K562 (cell line): ENCODE results near the gene NRG2. TPM values are rescaled to one million over a fixed set of nuclear protein-coding genes. Genes with fewer than 3 reads are reported as not detected.

Experiments
- ATAC-seq: fragments of 200-7000 bp; cut with Tn5 transposase; 3 replicates; pipeline ENCODE4 v1.9.1; 2020; ENCODE audit warnings: moderate library complexity
- BruUV-seq: library from RNA; stranded (reverse); fragments of 400-500 nt; replicated peaks from 2 replicates; lab custom pipeline; 2021; lab: Mats Ljungman, UMichigan
- CTCF ChIA-PET: fragments of 300-600 bp; formaldehyde crosslinking; extraction: SDS; loops from one replicate; lab custom pipeline; 2021; ENCODE audit warnings: low intra/inter-chr PET ratio; lab: Yijun Ruan, JAX
- POLR2A ChIA-PET: fragments of 300-600, 350-650 bp; sonication (Branson Sonifier 250); formaldehyde crosslinking; extraction: SDS; loops from one replicate; lab custom pipeline; 2021; ENCODE audit warnings: antibody characterized with exemption, inconsistent platforms; lab: Yijun Ruan, JAX
- DNase-seq, 4 experiments: peaks; one replicate each; pipeline versions ENCODE4 v3.0.0 to v3.0.0-alpha.2; 2011 to 2018; ENCODE audit warnings: low spot score in 3 of 4, mixed read lengths in 3 of 4; ENCODE audit errors: extremely low read depth in 1 of 4
- FAIRE-seq: peaks from 2 replicates; lab custom pipeline; 2011; peaks lifted over from hg19 to GRCh38; lab: Jason Lieb, UNC
- H2AFZ ChIP-seq: 2 replicates; pipeline ENCODE4 v1.6.0; 2011; ENCODE audit warnings: low read depth, low read length, control low read depth, inconsistent platforms
- H3K27ac ChIP-seq: fragments of 200-600 bp; 3 replicates; pipeline ENCODE4 v1.8.0; 2011; ENCODE audit warnings: low read depth, mild to moderate bottlenecking, control low read depth, inconsistent platforms, low read length, moderate library complexity, mixed read lengths; ENCODE audit errors: extremely low read depth
- H3K27me3 ChIP-seq, 2 experiments: fragments of 300-600 bp in 1 of 2; 2 replicates in 1 of 2; 3 replicates in 1 of 2; pipeline versions ENCODE4 v1.6.0 to v1.8.0; 2011; ENCODE audit warnings: inconsistent platforms in 2 of 2, low read length in 2 of 2, mild to moderate bottlenecking in 1 of 2, mixed read lengths in 1 of 2, moderate library complexity in 1 of 2; ENCODE audit not compliant: control insufficient read depth in 2 of 2, insufficient read depth in 2 of 2
- H3K36me3 ChIP-seq: fragments of 300-600 bp; 3 replicates; pipeline ENCODE4 v1.8.0; 2011; ENCODE audit warnings: mild to moderate bottlenecking, low read length, inconsistent platforms; ENCODE audit not compliant: control insufficient read depth, insufficient read depth
- H3K4me1 ChIP-seq, 2 experiments: fragments of 200-600 bp in 1 of 2; replicated peaks in 1 of 2; 2 replicates in 1 of 2; 3 replicates in 1 of 2; pipeline versions ENCODE4 v1.5.1 to v1.8.0; 2011; ENCODE audit warnings: inconsistent platforms in 2 of 2, low read length in 2 of 2, mild to moderate bottlenecking in 1 of 2, mixed read lengths in 1 of 2, moderate library complexity in 1 of 2; ENCODE audit not compliant: control insufficient read depth in 2 of 2, insufficient read depth in 2 of 2
- H3K4me2 ChIP-seq: 2 replicates; pipeline ENCODE4 v1.6.1; 2011; ENCODE audit warnings: low read length, control low read depth, inconsistent platforms, mixed read lengths; ENCODE audit not compliant: insufficient read depth
- H3K4me3 ChIP-seq: fragments of 200-600 bp; sonication (generic), shearing (Covaris generic); 2 replicates; pipeline ENCODE4 v1.5.1; 2016; ENCODE audit warnings: control low read depth, inconsistent platforms
- H3K79me2 ChIP-seq: fragments of 200-600 bp; 3 replicates; pipeline ENCODE4 v1.8.0; 2011; ENCODE audit warnings: low read length, inconsistent platforms; ENCODE audit not compliant: control insufficient read depth, insufficient read depth
- H3K9ac ChIP-seq, 2 experiments: 2 replicates each; pipeline versions ENCODE4 v1.6.0 to v1.6.1; 2011; ENCODE audit warnings: low read depth in 2 of 2, low read length in 2 of 2, control low read depth in 1 of 2, inconsistent platforms in 1 of 2, mild to moderate bottlenecking in 1 of 2, mixed read lengths in 1 of 2; ENCODE audit not compliant: insufficient read depth in 1 of 2
- H3K9me1 ChIP-seq: one replicate; pipeline ENCODE4 v1.6.0; 2011; ENCODE audit warnings: inconsistent platforms, mild to moderate bottlenecking, low read length, moderate library complexity; ENCODE audit not compliant: control insufficient read depth, insufficient read depth
- H3K9me3 ChIP-seq: replicated peaks from 2 replicates; pipeline ENCODE4 v1.5.1; 2011; ENCODE audit warnings: low read depth, low read length, inconsistent platforms; ENCODE audit not compliant: control insufficient read depth, insufficient read depth
- H4K20me1 ChIP-seq: replicated peaks from 2 replicates; pipeline ENCODE4 v1.6.1; 2011; ENCODE audit warnings: low read length, inconsistent platforms, mixed read lengths; ENCODE audit not compliant: control insufficient read depth, insufficient read depth
- BRD9 ChIP-seq: fragments of 450-650 bp; IDR thresholded peaks from 2 replicates; pipeline ENCODE4 v1.6.1; 2018; ENCODE audit warnings: low read depth; ENCODE audit not compliant: partially characterized antibody
- CAMTA2 ChIP-seq: fragments of 250-450 bp; sonication (Bioruptor Pico); conservative IDR thresholded peaks from 2 replicates; pipeline ENCODE4 v1.5.1; 2022
- CBX5 ChIP-seq: IDR thresholded peaks from 2 replicates; pipeline ENCODE4 v1.6.1; 2014; ENCODE audit warnings: low read depth, borderline replicate concordance
- CEBPB ChIP-seq: fragments of 450-650 bp; IDR thresholded peaks from 2 replicates; pipeline ENCODE4 v1.6.1; 2016; ENCODE audit warnings: missing genetic modification characterization, missing compliant biosample characterization
- CTCF ChIP-seq, 3 experiments: IDR thresholded peaks in 2 of 3; conservative IDR thresholded peaks in 1 of 3; 2 replicates each; pipeline ENCODE4 v1.5.1; 2011 to 2012; ENCODE audit warnings: low read length in 3 of 3, mild to moderate bottlenecking in 3 of 3, control low read depth in 2 of 3, improper control_type of control experiment in 1 of 3, inconsistent platforms in 1 of 3, low read depth in 1 of 3, mixed read lengths in 1 of 3, moderate library complexity in 1 of 3; ENCODE audit not compliant: insufficient read depth in 2 of 3
- DNMT1 ChIP-seq: fragments of 450-650 bp; IDR thresholded peaks from 2 replicates; pipeline ENCODE4 v1.6.1; 2016; ENCODE audit warnings: antibody characterized with exemption, mild to moderate bottlenecking
- ELF2 ChIP-seq: fragments of 250-450 bp; sonication (Bioruptor Pico); IDR thresholded peaks from 2 replicates; pipeline ENCODE4 v1.5.0; 2021; ENCODE audit warnings: mild to moderate bottlenecking
- ETV6 ChIP-seq, 3 experiments: fragments of 150-350 bp in 1 of 3; sonication (generic) in 1 of 3; formaldehyde crosslinking in 1 of 3; IDR thresholded peaks; 2 replicates each; pipeline versions ENCODE4 v1.6.1 to v1.8.0; 2014 to 2022; ENCODE audit warnings: borderline replicate concordance in 2 of 3, low read depth in 2 of 3, antibody characterized with exemption in 1 of 3, low read length in 1 of 3, mild to moderate bottlenecking in 1 of 3, missing genetic modification reagents in 1 of 3
- FIP1L1 ChIP-seq: fragments of 200-400 bp; formaldehyde crosslinking; IDR thresholded peaks from 2 replicates; pipeline ENCODE4 v1.6.1; 2018; ENCODE audit warnings: mild to moderate bottlenecking, low read depth, low read length; ENCODE audit not compliant: poor library complexity, severe bottlenecking
- GABPA ChIP-seq: fragments of 200-800 bp; sonication (Bioruptor generic); conservative IDR thresholded peaks from 2 replicates; pipeline ENCODE4 v1.6.1; 2016; ENCODE audit warnings: low read depth, missing genetic modification characterization, missing compliant biosample characterization
- GABPB2 ChIP-seq: fragments of 250-450 bp; sonication (Bioruptor Pico); conservative IDR thresholded peaks from 2 replicates; pipeline ENCODE4 v1.5.1; 2021; ENCODE audit warnings: mild to moderate bottlenecking
- HEY1 ChIP-seq: fragments of 250-450 bp; sonication (Bioruptor Pico); IDR thresholded peaks from 2 replicates; pipeline ENCODE4 v1.5.0; 2020; ENCODE audit warnings: mild to moderate bottlenecking, moderate library complexity, borderline replicate concordance
- MAFF ChIP-seq: IDR thresholded peaks from 2 replicates; pipeline ENCODE4 v1.6.1; 2012; ENCODE audit warnings: low read length, improper control_type of control experiment
- MECOM ChIP-seq: fragments of 250-450 bp; sonication (Bioruptor Pico); IDR thresholded peaks from 2 replicates; pipeline ENCODE4 v1.8.0; 2022; ENCODE audit warnings: inconsistent platforms
- PRPF4 ChIP-seq: fragments of 200-400 bp; formaldehyde crosslinking; IDR thresholded peaks from one replicate; pipeline ENCODE4 v1.6.1; 2017; ENCODE audit warnings: low read length, low read depth, mild to moderate bottlenecking; ENCODE audit not compliant: insufficient read depth, poor library complexity, severe bottlenecking
- SMARCB1 ChIP-seq: IDR thresholded peaks from 2 replicates; pipeline ENCODE4 v1.6.1; 2011; ENCODE audit warnings: improper control_type of control experiment, low read depth; ENCODE audit not compliant: insufficient read length
- TEAD2 ChIP-seq: fragments of 450-650 bp; IDR thresholded peaks from 2 replicates; pipeline ENCODE4 v1.6.1; 2016; ENCODE audit warnings: missing genetic modification characterization, control low read depth, missing compliant biosample characterization
- TFAM ChIP-seq: fragments of 250-450 bp; sonication (Bioruptor Pico); conservative IDR thresholded peaks from 2 replicates; pipeline ENCODE4 v1.5.0; 2021; ENCODE audit warnings: mild to moderate bottlenecking, moderate library complexity
- ZNF324 ChIP-seq: fragments of 250-450 bp; sonication (Bioruptor Pico); IDR thresholded peaks from 2 replicates; pipeline ENCODE4 v1.4.0; 2020; ENCODE audit warnings: mild to moderate bottlenecking
- ZNF507 ChIP-seq: conservative IDR thresholded peaks from 2 replicates; pipeline ENCODE4 v1.6.1; 2017; ENCODE audit warnings: missing genetic modification characterization, missing compliant biosample characterization
- WGBS: fragments of 100-300 bp; shearing (Covaris generic); methylation state at CpG from one replicate; pipeline ENCODE4 v1.1.6; 2016; ENCODE audit warnings: low coverage, mixed read lengths; ENCODE audit not compliant: insufficient coverage; ENCODE audit errors: missing lambda C conversion rate; 5-methylcytosine and 5-hydroxymethylcytosine counted together
- in situ Hi-C: fragments of 300-500 bp; cut with MboI; formaldehyde crosslinking; loops from 4 replicates; pipeline ENCODE4 v1.15.0; 2018; ENCODE audit warnings: inconsistent platforms, mixed read lengths
- intact Hi-C: fragments of 100-400 bp; cut with micrococcal nuclease; formaldehyde crosslinking; loops from 2 replicates; pipeline ENCODE4 v1.14.2; 2022
- polyA plus RNA-seq, 8 experiments: library from polyadenylated mRNA; depleted of rRNA in 4 of 8; stranded (reverse) in 5 of 8; unstranded in 3 of 8; fragments of >200 nt; fragmentation: Nextera tagmentation in 2 of 8; fragmentation: Illumina TruSeq in 1 of 8; extraction: Ambion mirVana in 2 of 8; extraction: Trizol in 1 of 8; gene quantifications; 2 replicates each; pipeline versions ENCODE4 v1.2.1 to v1.2.3, GENCODE V29; 2011 to 2014; ENCODE audit warnings: inconsistent platforms in 1 of 8, missing spikeins in 1 of 8
- total RNA-seq, 7 experiments: library from RNA; depleted of rRNA in 6 of 7; stranded (reverse); fragments of >200 nt in 6 of 7; fragmentation: Illumina TruSeq in 2 of 7; extraction: Trizol in 2 of 7; gene quantifications; 2 replicates each; pipeline versions ENCODE4 v1.2.1 to v1.2.3, GENCODE V29; 2011 to 2021; ENCODE audit warnings: low replicate concordance in 1 of 7
- TF ChIP-seq, protein P1 (sequence below): fragments of 450-650 bp; conservative IDR thresholded peaks from 2 replicates; pipeline ENCODE4 v1.6.1; 2016; ENCODE audit warnings: missing genetic modification characterization, low read depth, mild to moderate bottlenecking, control low read depth, missing compliant biosample characterization

The NRG2 gene
- total and polyA plus RNA-seq, 9 of the 15 experiments (the other 6 are each of a cell fraction or from before 2014, with no cell fraction given) = not detected

DNA sequence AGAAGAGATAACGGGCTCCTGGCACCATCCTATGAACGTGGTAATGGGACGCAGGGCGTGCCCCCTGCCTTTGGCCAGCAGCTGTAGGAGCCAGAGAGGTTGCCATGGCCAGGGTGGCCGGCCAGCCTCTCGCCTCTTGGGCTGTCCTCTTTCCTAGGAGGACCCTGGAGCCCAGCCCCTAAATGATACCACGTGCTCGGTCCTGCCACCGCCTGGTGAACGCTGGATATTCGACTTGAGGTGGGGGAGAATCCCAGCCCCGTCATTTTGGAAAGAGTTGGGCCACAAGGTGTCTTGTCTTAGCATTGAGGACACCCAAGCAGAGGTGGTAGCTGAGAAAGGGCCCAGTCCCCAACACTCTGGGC is 391 bp upstream of the NRG2 start (continued):
- TF ChIP-seq, protein P1, sequence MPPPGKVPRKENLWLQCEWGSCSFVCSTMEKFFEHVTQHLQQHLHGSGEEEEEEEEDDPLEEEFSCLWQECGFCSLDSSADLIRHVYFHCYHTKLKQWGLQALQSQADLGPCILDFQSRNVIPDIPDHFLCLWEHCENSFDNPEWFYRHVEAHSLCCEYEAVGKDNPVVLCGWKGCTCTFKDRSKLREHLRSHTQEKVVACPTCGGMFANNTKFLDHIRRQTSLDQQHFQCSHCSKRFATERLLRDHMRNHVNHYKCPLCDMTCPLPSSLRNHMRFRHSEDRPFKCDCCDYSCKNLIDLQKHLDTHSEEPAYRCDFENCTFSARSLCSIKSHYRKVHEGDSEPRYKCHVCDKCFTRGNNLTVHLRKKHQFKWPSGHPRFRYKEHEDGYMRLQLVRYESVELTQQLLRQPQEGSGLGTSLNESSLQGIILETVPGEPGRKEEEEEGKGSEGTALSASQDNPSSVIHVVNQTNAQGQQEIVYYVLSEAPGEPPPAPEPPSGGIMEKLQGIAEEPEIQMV (tag) = no peak
- TF ChIP-seq MAFF (no peak), CBX5 (no peak), CAMTA2 (CRISPR knock-in tag) (no peak), CTCF (IDR thresholded peaks at IDR 0.05 in 2 of 3, conservative IDR thresholded peaks at IDR 0.05 in 1 of 3; ENCODE audit: insufficient read depth in 2 of 3, low read depth in 1 of 3, low read length in 3 of 3) (no peak), MECOM (CRISPR knock-in tag) (no peak), ETV6 (IDR thresholded peaks at IDR 0.05; ENCODE audit: borderline replicate concordance in 1 of 2, low read depth in 2 of 2, low read length in 1 of 2) (no peak), ETV6 (CRISPR knock-in tag; IDR thresholded peaks at IDR 0.05; ENCODE audit: borderline replicate concordance) (no peak), HEY1 (CRISPR knock-in tag) (no peak)

- no TSS peak for BruUV-seq
- DNase-seq (no peak), ATAC-seq (no peak), FAIRE-seq (no peak)
- peaks cover 0 to 19% of the 10 kb centered on the region in 2 experiments; a peak in 2 of 5 replicates for H3K4me1 ChIP-seq
- no peaks in the 10 kb centered on the region for H3K9me3 ChIP-seq
- H3K4me2 ChIP-seq = no peak overlapping the region
- no peaks in the 10 kb centered on the region for H3K36me3 ChIP-seq
- no peak overlapping the region for H3K27ac ChIP-seq
- no peaks in the 10 kb centered on the region for H3K9me1 ChIP-seq
- POLR2A ChIA-PET = no interaction called here
- no peak overlapping the region for H3K4me3 ChIP-seq
- H4K20me1 ChIP-seq = no peaks in the 10 kb centered on the region
- peaks cover 38 to 42% of the 10 kb centered on the region in 2 experiments for H3K27me3 ChIP-seq
- H2AFZ ChIP-seq = no peak overlapping the region
- CTCF ChIA-PET = no interaction called here
- in situ Hi-C loops (no loop called here), intact Hi-C loops (no loop called here)
- no peak overlapping the region for H3K9ac ChIP-seq
- H3K79me2 ChIP-seq = no peaks in the 10 kb centered on the region
- 21% methylated on average over 15 of the region's 19 CpGs for WGBS
- TF ChIP-seq ZNF324 (CRISPR knock-in tag) (no peak), SMARCB1 (no peak), PRPF4 (no peak), ELF2 (no peak), CEBPB (tag) (no peak), DNMT1 (no peak), BRD9 (no peak), TEAD2 (tag) (no peak), TFAM (CRISPR knock-in tag) (no peak), GABPB2 (CRISPR knock-in tag) (no peak), ZNF507 (tag) (no peak), FIP1L1 (no peak), GABPA (tag) (no peak)
Measured at GRCh38 chr5:140042393-140042642, 781 bp downstream of the NRG2 start.
